ENCODE data around the gene IRAG1.

IRAG1 gene, protein sequence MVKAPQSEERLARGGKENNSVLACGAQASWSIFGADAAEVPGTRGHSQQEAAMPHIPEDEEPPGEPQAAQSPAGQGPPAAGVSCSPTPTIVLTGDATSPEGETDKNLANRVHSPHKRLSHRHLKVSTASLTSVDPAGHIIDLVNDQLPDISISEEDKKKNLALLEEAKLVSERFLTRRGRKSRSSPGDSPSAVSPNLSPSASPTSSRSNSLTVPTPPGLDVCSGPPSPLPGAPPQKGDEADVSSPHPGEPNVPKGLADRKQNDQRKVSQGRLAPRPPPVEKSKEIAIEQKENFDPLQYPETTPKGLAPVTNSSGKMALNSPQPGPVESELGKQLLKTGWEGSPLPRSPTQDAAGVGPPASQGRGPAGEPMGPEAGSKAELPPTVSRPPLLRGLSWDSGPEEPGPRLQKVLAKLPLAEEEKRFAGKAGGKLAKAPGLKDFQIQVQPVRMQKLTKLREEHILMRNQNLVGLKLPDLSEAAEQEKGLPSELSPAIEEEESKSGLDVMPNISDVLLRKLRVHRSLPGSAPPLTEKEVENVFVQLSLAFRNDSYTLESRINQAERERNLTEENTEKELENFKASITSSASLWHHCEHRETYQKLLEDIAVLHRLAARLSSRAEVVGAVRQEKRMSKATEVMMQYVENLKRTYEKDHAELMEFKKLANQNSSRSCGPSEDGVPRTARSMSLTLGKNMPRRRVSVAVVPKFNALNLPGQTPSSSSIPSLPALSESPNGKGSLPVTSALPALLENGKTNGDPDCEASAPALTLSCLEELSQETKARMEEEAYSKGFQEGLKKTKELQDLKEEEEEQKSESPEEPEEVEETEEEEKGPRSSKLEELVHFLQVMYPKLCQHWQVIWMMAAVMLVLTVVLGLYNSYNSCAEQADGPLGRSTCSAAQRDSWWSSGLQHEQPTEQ

DNA sequence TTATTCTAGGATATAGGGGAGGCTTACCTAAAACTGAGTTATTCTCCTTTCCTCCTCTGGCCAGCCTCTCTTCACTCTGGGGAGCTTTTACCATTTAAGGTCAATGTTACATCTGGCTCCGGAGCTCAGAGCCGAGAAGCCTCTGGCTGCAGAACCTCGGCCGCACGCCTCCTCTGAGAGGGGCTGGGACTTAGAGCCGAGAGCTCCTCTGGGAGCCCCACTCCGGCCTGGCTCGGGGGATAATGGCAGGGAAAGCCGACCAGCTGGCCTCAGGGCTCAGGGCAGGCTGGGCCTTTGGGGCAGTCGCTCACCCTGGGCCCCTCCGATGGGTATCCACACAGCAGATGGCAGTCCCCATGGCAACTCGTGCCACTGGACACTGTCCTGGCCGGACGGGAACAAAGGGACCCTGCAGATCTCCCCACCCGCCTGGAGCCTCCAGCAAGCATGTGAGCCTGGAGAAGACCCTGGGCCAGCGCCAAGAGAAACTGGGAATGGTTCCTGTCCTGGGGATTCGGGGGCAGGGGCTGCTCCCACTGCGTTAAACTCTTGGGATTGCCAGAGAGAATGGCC lies at the start of gene IRAG1:
IRAG1 (minus strand) TSS at position 247 of the 573 bp plus-strand sequence; CDS start at position 94, 153 bp downstream.
- no peak for DNase-seq (ENCODE audit: low read depth)
- TF ChIP-seq, protein P1, sequence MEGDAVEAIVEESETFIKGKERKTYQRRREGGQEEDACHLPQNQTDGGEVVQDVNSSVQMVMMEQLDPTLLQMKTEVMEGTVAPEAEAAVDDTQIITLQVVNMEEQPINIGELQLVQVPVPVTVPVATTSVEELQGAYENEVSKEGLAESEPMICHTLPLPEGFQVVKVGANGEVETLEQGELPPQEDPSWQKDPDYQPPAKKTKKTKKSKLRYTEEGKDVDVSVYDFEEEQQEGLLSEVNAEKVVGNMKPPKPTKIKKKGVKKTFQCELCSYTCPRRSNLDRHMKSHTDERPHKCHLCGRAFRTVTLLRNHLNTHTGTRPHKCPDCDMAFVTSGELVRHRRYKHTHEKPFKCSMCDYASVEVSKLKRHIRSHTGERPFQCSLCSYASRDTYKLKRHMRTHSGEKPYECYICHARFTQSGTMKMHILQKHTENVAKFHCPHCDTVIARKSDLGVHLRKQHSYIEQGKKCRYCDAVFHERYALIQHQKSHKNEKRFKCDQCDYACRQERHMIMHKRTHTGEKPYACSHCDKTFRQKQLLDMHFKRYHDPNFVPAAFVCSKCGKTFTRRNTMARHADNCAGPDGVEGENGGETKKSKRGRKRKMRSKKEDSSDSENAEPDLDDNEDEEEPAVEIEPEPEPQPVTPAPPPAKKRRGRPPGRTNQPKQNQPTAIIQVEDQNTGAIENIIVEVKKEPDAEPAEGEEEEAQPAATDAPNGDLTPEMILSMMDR (IDR thresholded peaks at IDR 0.05; ENCODE audit: insufficient read depth, low read depth, low read length, missing control alignments), result no peak
- no peak within 1 kb of the TSS for H3K4me3 ChIP-seq (ENCODE audit: low read depth, low read length)

DNA sequence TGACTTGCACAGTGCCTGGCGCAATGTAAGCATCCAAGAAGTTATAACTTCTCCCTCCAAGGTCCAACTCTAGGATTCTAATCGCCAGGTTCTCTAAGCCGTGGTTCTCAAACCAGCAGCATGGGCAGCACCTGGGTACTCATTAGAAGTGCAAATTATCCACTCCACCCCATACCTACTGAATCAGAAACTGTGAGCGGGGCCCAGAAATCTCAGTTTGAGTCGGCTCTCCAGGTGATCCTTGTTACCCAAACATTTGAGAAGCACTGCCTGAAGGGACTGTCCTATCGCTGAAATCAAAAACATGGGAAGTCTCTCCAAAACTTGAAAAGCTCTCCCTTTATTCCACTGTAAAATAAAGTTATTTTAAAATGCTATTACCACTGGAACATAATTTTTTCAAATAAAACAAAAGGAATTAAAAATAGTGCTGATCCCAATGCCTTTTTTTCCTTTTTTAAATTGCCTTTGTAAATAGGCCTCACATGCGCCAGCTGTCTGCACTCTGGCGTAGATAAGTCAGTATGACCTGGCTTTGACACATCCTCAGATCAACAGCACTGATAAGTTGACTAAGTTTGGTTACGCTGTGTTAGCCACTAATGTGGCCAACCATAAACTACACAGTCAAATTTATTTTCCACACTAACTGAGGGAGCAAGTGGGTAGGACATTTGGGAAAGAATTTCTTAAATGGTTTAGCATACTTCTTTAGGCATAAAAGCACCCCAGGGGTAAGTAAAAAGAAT lies 49.1 kb upstream of the IRAG1 start:
- TF ChIP-seq, protein P1 (IDR thresholded peaks at IDR 0.05; ENCODE audit: insufficient read depth, low read depth, low read length, missing control alignments), result no peak
- no peak for DNase-seq (ENCODE audit: low read depth)
- H3K4me3 ChIP-seq (ENCODE audit: low read depth, low read length), result no peak overlapping the region

DNA sequence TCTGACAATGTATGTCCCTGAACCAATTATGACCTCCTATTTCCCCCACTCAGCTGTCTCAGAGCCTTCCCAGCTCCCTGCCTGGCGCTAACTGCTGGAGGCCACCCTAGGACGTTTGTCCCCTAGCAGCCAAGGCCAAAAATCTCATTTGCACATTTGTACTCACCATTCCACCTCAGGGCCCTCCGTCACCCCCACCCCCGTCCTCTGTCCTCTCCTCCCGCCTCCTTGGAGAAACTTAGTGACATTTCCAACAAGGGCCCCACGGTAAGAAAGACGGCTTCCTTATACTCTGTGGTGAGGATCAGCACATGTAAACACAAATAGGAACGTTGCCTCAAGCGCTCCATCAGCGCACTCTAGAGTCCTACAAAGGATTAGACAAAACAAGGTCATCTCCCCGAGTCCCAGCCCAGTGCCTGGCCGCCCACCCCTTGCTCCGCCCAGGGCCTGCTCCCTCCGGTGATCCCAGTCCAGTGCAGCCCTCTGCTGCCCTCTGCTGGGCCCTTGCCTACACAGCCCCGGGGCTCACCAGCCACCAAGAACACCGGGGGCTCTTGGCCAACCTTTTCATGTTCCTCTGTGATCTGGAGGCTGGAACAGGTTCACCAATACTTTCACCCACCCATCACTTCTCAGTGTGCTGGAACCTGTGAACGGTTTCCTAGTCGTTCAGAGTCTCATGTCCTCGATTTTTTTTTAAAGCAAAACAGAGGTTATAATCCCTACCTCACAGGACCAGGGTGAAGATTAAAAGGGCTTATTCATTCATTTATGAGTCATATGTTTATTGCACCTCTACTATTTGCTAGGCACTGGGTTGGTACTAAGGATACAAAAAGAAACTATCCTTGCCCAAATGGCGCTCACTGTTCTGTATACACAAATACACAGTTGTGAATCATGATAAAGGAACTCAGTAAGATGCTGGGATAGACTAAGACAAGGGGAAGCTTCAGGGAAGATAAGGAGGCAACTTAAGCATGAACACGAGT lies 42.2 kb upstream of the IRAG1 start:
- DNase-seq (ENCODE audit: low read depth), result peak; percentile 93
- TF ChIP-seq, protein P1 (IDR thresholded peaks at IDR 0.05; ENCODE audit: insufficient read depth, low read depth, low read length, missing control alignments), result peak; percentile 95
- H3K4me3 ChIP-seq (ENCODE audit: low read depth, low read length), result no peak overlapping the region

DNA sequence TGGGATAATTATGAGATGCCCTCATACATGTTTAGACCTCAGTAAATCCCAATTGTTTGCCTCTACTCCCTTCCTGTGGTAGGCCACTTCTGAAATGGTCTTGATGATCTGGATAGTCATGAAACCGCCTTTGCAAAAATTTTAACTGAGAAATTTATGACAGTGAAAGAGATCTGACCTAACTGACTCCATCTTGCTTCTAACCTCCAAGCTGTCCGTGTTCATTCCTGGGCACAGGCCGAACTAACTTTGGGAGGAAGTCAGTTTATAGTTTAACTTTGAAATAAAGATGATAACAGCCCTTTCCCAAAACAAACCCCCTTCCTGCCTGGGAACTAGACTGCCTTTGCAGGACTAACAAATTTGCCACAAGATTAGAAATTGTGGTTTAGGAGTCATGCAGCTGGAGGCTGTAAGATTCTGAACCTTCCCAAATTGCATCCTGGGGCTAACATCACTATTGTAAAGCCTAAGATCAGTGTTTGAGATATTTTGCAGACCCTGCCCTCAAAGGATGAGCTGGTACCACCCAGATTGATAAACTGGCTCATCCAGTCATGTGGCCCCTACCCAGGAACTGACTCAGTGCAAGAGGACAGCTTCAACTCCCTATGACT lies 37.6 kb upstream of the IRAG1 start:
- no peak overlapping the region for H3K4me3 ChIP-seq (ENCODE audit: low read depth, low read length)
- DNase-seq (ENCODE audit: low read depth), result no peak
- TF ChIP-seq, protein P1 (IDR thresholded peaks at IDR 0.05; ENCODE audit: insufficient read depth, low read depth, low read length, missing control alignments), result no peak

DNA sequence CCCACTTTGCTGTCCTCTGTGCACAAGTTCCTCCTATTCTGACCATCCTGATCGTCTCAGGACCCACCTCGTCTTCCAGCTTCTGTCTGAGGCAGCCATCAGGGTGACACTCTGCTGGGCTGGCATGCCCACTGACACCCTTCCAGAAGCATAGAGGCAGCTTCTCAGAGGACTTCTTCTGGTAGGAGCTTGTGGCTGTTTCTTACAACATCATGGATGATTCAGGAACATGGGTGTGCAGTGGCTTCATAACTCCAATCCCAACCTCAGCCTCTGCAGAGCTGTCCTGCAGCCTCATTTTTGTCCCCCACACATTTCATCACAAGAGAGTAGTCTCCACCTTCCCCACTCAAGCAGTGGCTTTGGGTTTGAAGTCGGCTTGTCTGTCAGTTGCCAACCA lies 36.6 kb upstream of the IRAG1 start:
- H3K4me3 ChIP-seq (ENCODE audit: low read depth, low read length), result no peak overlapping the region
- TF ChIP-seq, protein P1 (IDR thresholded peaks at IDR 0.05; ENCODE audit: insufficient read depth, low read depth, low read length, missing control alignments), result no peak
- no peak for DNase-seq (ENCODE audit: low read depth)

All from GM12865 (cell line).